GM19452 (cell line): ENCODE results near the gene C7orf33.
"Not testable (repeated sequence)": the region's sequence is repeated elsewhere in the genome, so short reads cannot be mapped to it uniquely, and the experiment has no call there.

Experiments used
- ATAC-seq: cut with Tn5 transposase; IDR thresholded peaks from one replicate; pipeline ENCODE4 v1.9.1; 2021; ENCODE audit not compliant: unreplicated experiment

Gene C7orf33

GRCh38 chr7:148579366-148579765, 11.2 kb upstream of the C7orf33 start:
- no peak for ATAC-seq

- ATAC-seq: no peak
These were observed 10.1 kb upstream of the C7orf33 start for GRCh38 chr7:148580446-148580845.

GRCh38 chr7:148581624-148582023, 8.9 kb upstream of the C7orf33 start:
- no peak for ATAC-seq

- ATAC-seq: peak; percentile 92
These were observed 6.3 kb upstream of the C7orf33 start for GRCh38 chr7:148584154-148584827.

- ATAC-seq: no peak
These were observed 5.2 kb upstream of the C7orf33 start for GRCh38 chr7:148585399-148585798.

GRCh38 chr7:148587076-148587475, 3.5 kb upstream of the C7orf33 start:
- ATAC-seq: no peak

- ATAC-seq: no peak
These were observed 2.4 kb upstream of the C7orf33 start for GRCh38 chr7:148588168-148588567.

- ATAC-seq: no peak
These were observed 1.9 kb upstream of the C7orf33 start for GRCh38 chr7:148588670-148589131.

- ATAC-seq: no peak
These were observed 926 bp upstream of the C7orf33 start for GRCh38 chr7:148589640-148590039.

- not testable (repeated sequence) for ATAC-seq
These were observed 5.8 kb downstream of the C7orf33 start for GRCh38 chr7:148596354-148596753.

GRCh38 chr7:148598351-148598750, 7.8 kb downstream of the C7orf33 start:
- no peak for ATAC-seq

GRCh38 chr7:148605350-148605749, 14.8 kb downstream of the C7orf33 start:
- ATAC-seq: no peak

- ATAC-seq: no peak
These were observed 16.6 kb downstream of the C7orf33 start for GRCh38 chr7:148607151-148607661.

GRCh38 chr7:148609045-148609725, 18.6 kb downstream of the C7orf33 start:
- ATAC-seq: no peak

- ATAC-seq: no peak
These were observed 21.1 kb downstream of the C7orf33 start for GRCh38 chr7:148611692-148612091.

- no peak for ATAC-seq
These were observed 24.6 kb downstream of the C7orf33 start for GRCh38 chr7:148615085-148615730.

- no peak for ATAC-seq
These were observed 30.3 kb downstream of the C7orf33 start for GRCh38 chr7:148620749-148621359.

- no peak for ATAC-seq
These were observed 31.0 kb downstream of the C7orf33 start for GRCh38 chr7:148621563-148621962.

- no peak for ATAC-seq
These were observed 32.5 kb downstream of the C7orf33 start for GRCh38 chr7:148622887-148623585.

- no peak for ATAC-seq
These were observed 33.2 kb downstream of the C7orf33 start for GRCh38 chr7:148623586-148624282.
